Panc1 (cell line): ENCODE data around the gene KANK2. TPM values are rescaled to one million over a fixed set of nuclear protein-coding genes. Genes with fewer than 3 reads are reported as not detected.
"Not testable (repeated sequence)": the region's sequence is repeated elsewhere in the genome, so short reads cannot be mapped to it uniquely, and the experiment has no call there.

Experiments
- ATAC-seq: fragments of 200-7000 bp; cut with Tn5 transposase; 2 replicates; pipeline ENCODE4 v1.9.1; 2020; ENCODE audit warnings: mild to moderate bottlenecking, moderate library complexity
- BruUV-seq: library from RNA; stranded (reverse); fragments of 400-500 nt; replicated peaks from 2 replicates; lab custom pipeline; 2021; lab: Mats Ljungman, UMichigan
- CTCF ChIA-PET: fragments of 300-600 bp; sonication (Branson Sonifier 250); formaldehyde crosslinking; loops from one replicate; lab custom pipeline; 2022; ENCODE audit warnings: antibody characterized with exemption; lab: Charles Lee
- POLR2A ChIA-PET: fragments of 300-600 bp; sonication (Branson Sonifier 250); formaldehyde crosslinking; loops from one replicate; lab custom pipeline; 2022; ENCODE audit warnings: antibody characterized with exemption; lab: Charles Lee
- DNase-seq: peaks from one replicate; pipeline ENCODE4 v3.0.0-alpha.2; 2010; ENCODE audit warnings: low read depth, low spot score
- H3K27ac ChIP-seq: 2 replicates; pipeline ENCODE4 v1.5.1; 2011; ENCODE audit warnings: mild to moderate bottlenecking, low read length, inconsistent platforms
- H3K27me3 ChIP-seq: fragments of 200-500 bp; sonication (Bioruptor generic); 2 replicates; pipeline ENCODE4 v1.6.0; 2014; ENCODE audit warnings: low read length, inconsistent platforms; ENCODE audit not compliant: control insufficient read depth, insufficient read depth
- H3K36me3 ChIP-seq: fragments of 200-500 bp; sonication (Bioruptor generic); 2 replicates; pipeline ENCODE4 v1.5.1; 2014; ENCODE audit warnings: inconsistent platforms, mild to moderate bottlenecking, low read length, moderate library complexity; ENCODE audit not compliant: control insufficient read depth, insufficient read depth
- H3K4me1 ChIP-seq: 2 replicates; pipeline ENCODE4 v1.5.1; 2011; ENCODE audit warnings: inconsistent platforms, mild to moderate bottlenecking, low read length, moderate library complexity; ENCODE audit not compliant: control insufficient read depth, insufficient read depth
- H3K4me3 ChIP-seq, 2 experiments: 2 replicates each; pipeline ENCODE4 v1.5.1; 2011 to 2012; ENCODE audit warnings: low read depth in 2 of 2, low read length in 2 of 2, mild to moderate bottlenecking in 2 of 2, inconsistent platforms in 1 of 2, moderate library complexity in 1 of 2
- H3K9me3 ChIP-seq: fragments of 200-500 bp; sonication (Bioruptor generic); 2 replicates; pipeline ENCODE4 v1.5.1; 2014; ENCODE audit warnings: low read depth, mild to moderate bottlenecking, inconsistent platforms, low read length, moderate library complexity; ENCODE audit not compliant: control insufficient read depth, insufficient read depth
- CTCF ChIP-seq: fragments of 450-650 bp; IDR thresholded peaks from 2 replicates; pipeline ENCODE4 v1.5.1; 2017; ENCODE audit warnings: mild to moderate bottlenecking
- POLR2AphosphoS5 ChIP-seq: IDR thresholded peaks from 2 replicates; pipeline ENCODE4 v1.6.1; 2012; ENCODE audit warnings: mild to moderate bottlenecking, low read depth, low read length, moderate library complexity
- REST ChIP-seq, 2 experiments: IDR thresholded peaks; 2 replicates each; pipeline ENCODE4 v1.6.1; 2011 to 2012; ENCODE audit warnings: low read depth in 2 of 2, control low read depth in 1 of 2, low read length in 1 of 2, mild to moderate bottlenecking in 1 of 2, moderate library complexity in 1 of 2; ENCODE audit not compliant: insufficient read depth in 1 of 2
- SIN3A ChIP-seq: IDR thresholded peaks from 2 replicates; pipeline ENCODE4 v1.6.1; 2012; ENCODE audit warnings: low read depth, mild to moderate bottlenecking, low read length, moderate library complexity, borderline replicate concordance; ENCODE audit not compliant: insufficient read depth
- TCF7L2 ChIP-seq: IDR thresholded peaks from 2 replicates; pipeline ENCODE4 v1.6.1; 2011; ENCODE audit warnings: mild to moderate bottlenecking, low read depth, low read length, inconsistent platforms
- in situ Hi-C: cut with HindIII; loops from 2 replicates; pipeline ENCODE4 v1.10.0; 2016; ENCODE audit warnings: low sequenced_read_pairs, low pct_unique_long_range_greater_than_20kb
- intact Hi-C: fragments of 100-400 bp; cut with micrococcal nuclease; formaldehyde crosslinking; loops from one replicate; pipeline ENCODE4 v1.10.0; 2022; ENCODE audit not compliant: unreplicated experiment
- total RNA-seq: library from RNA; stranded (reverse); gene quantifications from one replicate; pipeline ENCODE4 v1.2.1, GENCODE V29; 2021; ENCODE audit not compliant: unreplicated experiment

The KANK2 gene
- total RNA-seq, 1 experiment from 2014 or later = 121 TPM

DNA sequence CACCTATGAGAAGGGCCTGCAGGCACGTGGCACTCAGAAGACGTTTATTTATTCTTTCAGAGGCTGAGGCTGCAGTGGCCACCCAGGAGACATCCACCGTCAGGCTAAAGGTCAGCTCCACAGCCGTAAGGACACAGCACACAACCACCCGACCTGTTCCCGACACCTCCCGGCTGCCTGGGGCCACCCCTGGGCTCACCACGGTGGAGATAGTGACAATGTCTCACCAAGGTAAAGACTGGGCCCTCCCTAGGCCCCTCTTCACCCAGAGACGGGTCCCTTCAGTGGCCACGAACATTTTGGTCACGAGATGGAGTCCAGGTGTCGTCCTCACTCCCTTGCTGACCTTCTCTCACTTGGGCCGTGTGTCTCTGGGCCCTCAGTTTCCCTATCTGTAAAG lies 74.2 kb downstream of the KANK2 start:
- POLR2A ChIA-PET = no interaction called here
- Histone ChIP-seq H3K27ac (no peak overlapping the region), H3K4me1 (no peaks in the 10 kb centered on the region), H3K36me3 (peaks cover 6% of the 10 kb centered on the region), H3K27me3 (no peaks in the 10 kb centered on the region), H3K4me3 (no peak overlapping the region), H3K9me3 (no peaks in the 10 kb centered on the region)
- BruUV-seq = no TSS peak
- ATAC-seq (no peak), DNase-seq (no peak)
- in situ Hi-C loops (no loop called here), intact Hi-C loops (loop anchor here (10.0 kb wide), 1 partner anchor 88 kb away; no protein-coding TSS in a partner anchor)
- CTCF ChIA-PET = no interaction called here
- TF ChIP-seq CTCF (no peak), REST (IDR thresholded peaks at IDR 0.05; ENCODE audit: insufficient read depth in 1 of 2, low read depth in 2 of 2, low read length in 1 of 2) (no peak), POLR2AphosphoS5 (no peak), SIN3A (no peak), TCF7L2 (no peak)

DNA sequence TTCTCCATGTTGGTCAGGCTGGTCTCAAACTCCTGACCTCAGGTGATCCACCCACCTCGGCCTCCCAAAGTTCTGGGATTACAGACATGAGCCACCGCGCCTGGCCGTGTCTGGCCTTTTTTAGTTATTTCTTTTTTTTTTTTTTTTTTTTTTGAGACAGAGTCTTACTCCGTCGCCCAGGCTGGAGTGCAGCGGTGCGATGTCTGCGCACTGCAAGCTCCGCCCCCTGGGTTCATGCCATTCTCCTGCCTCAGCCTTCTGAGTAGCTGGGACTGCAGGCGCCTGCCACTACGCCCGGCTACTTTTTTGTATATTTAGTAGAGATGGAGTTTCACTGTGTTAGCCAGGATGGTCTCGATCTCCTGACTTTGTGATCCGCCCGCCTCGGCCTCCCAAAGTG lies 75.4 kb downstream of the KANK2 start:
- H3K4me1 ChIP-seq, CTCF ChIA-PET, H3K27ac ChIP-seq, ATAC-seq, DNase-seq, POLR2A ChIA-PET, in situ Hi-C loops, H3K4me3 ChIP-seq, H3K9me3 ChIP-seq, H3K36me3 ChIP-seq, BruUV-seq, H3K27me3 ChIP-seq: not testable (repeated sequence)
- intact Hi-C loops = loop anchor here (10.0 kb wide), 1 partner anchor 87 kb away; no protein-coding TSS in a partner anchor

DNA sequence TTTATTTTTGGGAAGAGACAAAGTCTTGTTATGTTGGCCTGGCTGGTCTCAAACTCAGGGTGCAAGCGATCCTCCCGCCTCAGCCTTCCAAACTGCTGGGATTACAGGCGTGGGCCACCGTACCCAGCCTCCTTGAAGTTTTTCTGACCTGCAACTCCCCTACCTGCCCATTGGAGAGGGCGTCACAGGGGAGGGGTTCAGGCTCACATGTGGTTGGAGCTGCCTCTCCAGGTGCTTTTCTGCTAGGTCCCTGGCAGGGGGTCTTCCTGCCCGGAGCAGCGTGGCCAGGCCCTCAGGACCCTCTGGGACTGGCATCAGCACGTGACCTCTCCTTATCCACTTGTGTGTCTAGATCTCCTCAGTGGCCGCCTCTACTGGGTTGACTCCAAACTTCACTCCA lies 80.8 kb downstream of the KANK2 start:
- in situ Hi-C loops (no loop called here), intact Hi-C loops (no loop called here)
- H3K4me3 ChIP-seq = no peak overlapping the region
- TF ChIP-seq SIN3A = no peak
- TF ChIP-seq CTCF = no peak
- no TSS peak for BruUV-seq
- no peaks in the 10 kb centered on the region for H3K27me3 ChIP-seq
- DNase-seq = no peak
- H3K9me3 ChIP-seq = no peaks in the 10 kb centered on the region
- H3K4me1 ChIP-seq = no peaks in the 10 kb centered on the region
- ChIA-PET POLR2A (no interaction called here), CTCF (no interaction called here)
- no peak for ATAC-seq
- H3K36me3 ChIP-seq = peaks cover 4% of the 10 kb centered on the region
- no peak overlapping the region for H3K27ac ChIP-seq
